HG03097 (cell line): ENCODE results near the gene PDF.
"Not testable (repeated sequence)": the region's sequence is repeated elsewhere in the genome, so short reads cannot be mapped to it uniquely, and the experiment has no call there.

Source experiments
- ATAC-seq: cut with Tn5 transposase; IDR thresholded peaks from one replicate; pipeline ENCODE4 v1.9.1; 2021; ENCODE audit not compliant: unreplicated experiment, low FRiP score

The PDF gene

DNA sequence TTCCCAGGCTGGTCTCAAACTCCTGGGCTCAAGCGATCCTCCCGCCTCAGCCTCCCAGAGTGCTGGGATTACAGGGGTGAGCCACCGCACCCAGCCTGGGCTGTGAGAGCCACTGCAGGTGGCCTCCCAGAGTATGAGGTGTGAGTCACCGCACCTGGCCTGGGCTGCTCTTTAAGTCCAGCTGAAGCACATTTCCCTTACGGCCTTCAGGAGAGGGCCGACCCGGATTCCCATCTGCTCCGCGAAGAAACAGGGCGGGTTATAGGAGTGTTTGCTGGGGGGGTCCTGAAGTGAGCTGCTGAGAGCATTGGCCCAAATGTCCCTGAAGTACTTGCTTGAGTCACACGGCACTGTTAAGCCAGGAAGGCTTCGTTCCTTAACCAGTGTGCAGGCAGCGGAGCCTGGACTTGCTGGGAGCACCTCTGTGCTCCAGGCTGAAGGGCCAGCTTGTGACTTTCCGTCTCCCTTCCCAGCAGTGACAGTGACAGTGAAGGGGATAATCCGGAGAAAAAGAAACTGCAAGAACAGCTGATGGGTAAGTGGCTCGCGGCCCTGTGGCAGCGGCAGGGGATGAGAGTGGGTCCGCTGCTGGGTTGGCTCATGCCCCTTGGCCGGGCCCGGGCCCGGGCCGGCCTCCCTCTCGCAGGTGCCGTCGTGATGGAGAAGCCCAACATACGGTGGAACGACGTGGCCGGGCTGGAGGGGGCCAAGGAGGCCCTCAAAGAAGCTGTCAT is 12.0 kb downstream of the PDF start:
- no peak for ATAC-seq

DNA sequence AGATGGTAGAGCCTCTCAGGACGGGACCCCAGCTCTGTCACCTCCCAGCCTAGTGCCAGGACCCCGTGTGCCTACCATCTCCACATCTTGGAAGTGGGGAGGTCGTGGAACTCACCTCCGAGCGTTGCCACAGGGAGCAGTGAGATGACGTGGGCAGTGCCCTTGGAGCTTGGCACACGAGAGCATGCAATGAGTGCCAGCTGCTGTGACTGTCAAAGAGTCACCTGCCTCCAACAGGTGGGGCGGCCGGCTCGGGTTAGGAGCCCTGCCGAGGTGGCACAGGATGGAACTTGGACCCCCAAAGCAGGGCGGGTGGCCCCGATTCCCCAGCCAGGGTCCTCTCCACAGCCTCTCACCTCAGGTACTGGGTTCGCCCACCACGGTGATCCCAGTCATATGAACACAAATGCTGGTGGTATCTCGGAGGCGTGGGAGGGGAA is 13.8 kb downstream of the PDF start:
- no peak for ATAC-seq

DNA sequence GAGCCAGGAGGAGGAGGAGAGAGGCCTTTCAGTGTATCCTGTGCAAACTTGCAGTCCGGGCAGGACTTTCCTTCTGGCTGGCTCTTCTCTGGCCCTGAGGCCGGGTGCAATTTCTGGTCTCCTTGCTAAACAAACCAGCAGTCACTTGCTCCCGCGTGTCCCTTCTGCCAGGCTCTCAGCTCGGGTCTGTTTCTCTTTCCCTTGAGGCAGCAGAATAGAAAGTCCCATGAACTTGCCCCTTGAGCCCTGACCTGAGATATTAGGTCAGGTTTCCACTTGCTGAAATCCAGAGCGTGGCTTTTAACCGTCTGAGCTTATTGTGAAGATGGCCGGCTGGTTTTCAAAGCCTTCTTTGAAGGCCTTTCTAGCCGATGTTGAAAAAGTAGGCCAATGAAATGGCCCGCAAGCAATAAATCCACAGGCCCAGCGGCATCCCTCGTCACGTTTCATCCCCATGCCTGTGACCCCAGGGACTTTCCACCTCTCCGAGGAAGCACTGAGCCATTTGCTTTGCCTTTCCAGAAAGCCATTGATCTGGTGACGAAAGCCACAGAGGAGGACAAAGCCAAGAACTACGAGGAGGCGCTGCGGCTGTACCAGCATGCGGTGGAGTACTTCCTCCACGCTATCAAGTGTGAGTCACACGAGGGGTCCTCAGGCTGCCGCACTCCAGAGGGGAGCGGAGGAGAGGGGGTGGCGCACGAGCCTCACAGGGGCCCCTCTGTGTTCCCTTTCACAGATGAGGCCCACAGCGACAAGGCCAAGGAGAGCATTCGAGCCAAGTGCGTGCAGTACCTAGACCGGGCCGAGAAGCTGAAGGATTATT is 14.7 kb downstream of the PDF start:
- no peak for ATAC-seq

DNA sequence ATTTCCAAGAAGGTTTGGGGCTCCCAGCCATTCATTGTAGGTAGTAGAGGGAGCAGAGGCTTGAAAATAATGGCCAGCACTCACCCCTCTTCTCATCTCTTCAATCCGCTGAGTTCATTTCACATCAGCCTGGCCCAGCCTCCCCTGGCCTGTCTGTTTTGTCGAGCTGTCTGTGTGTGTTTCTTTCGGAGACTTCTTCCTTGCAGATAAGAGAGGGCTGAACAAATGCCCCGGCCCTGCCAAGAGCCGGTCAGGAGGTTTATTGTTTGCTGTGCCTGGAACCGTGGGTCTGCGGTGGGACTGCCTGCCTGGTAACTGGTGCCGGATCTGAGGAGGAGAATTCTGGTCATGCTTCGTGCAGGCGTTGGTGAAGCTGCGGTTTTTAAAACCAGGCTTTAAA is 15.9 kb downstream of the PDF start:
- no peak for ATAC-seq

DNA sequence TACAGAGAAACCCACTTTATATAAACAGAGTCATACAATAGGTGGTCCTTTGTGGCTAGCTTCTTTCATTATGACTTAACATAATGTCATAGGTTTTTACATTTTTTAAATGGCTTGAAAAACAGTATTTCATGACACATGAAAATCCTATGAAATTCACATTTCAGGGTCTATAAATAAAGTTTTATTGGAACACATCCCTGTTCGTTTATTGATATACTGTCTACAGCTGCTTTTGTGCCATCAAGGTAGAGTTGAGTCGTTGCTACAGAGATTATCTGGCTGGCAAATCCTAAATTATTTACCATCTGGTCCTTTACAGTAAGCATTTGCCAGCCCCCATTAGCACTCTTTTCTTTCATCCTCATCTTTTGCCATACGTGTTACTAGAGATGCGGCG is 16.9 kb downstream of the PDF start:
- ATAC-seq, result no peak

DNA sequence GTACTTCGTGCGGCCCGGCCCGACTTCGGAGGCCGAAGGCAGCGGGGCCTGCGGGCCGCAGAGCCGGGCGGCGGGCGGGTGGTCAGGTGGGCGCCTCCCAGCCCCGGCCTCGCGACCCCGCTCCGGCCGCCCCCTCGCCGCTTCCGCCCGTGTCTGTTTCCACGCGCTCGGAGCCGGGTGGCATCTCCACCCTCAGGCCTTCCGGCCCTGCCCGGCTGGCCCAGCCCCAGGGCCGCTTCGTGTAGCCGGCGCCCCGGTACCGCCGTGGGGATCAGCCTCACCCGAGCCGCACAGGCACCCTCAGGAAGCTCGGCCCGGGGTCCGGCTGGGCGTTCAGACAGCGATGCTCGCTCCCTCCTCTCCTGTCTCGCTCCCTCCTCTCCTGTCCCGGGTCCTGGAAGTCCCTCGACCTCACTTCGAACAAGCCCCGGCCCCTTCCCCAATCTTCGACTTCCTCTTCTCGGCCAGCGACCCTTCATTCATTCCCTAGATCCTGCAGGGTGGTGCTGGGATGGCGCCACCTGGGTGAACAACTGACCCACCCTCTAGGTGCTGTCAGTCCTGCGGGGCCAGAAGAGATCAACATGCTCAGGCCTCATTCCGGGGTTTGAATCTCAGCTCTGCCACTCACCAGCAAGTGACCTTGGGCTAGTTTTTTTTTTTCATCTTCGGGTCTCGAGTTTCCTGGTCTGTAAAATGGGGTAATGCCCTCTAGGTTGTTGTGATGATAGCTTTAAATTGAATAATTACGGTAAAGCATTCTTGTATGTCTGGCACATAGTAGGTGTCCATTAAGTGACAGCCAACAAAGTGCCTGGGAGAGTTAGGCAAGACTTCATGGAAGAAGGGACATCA is 18.6 kb downstream of the PDF start:
- ATAC-seq, result peak; percentile 40

DNA sequence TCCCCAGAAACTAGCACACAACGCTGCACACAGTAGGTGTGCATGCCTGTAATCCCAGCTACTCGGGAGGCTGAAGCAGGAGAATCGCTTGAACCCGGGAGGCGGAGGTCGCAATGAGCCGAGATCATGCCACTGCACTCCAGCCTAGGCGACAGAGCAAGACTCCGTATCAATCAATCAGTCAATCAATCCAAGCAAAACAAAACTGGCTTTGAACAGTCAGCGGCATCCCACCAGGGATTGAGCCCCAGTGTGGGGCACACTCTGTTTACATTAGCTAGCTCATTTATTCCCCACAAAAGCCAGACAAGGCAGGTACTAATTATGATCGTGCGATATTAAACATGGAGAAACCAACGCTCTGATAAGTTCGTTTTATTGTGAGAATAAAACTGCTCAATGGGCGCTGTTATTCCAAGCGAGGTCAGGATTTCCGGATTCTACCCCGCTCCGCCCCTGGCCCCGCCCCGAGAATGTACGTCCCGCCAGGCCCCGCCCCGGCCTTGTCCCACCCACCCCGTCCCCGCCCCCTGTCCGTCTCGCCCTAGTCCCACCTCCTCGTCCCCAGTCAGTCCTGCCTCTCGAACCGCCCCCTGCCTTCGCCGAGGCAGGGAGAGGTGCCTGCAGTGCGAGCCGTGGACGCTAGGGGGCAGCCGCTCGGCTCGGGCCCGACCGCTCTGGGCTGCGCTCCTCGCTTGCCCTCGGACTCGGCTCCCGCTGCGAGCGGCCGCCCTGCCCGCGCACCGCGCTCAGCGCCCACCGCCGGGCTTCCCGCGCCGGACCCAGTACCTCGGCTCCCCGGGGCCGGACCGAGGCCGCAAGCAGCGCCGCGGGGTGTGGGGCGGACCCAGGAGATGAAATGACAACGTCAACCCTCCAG is 19.5 kb downstream of the PDF start, which contains the start of gene VPS4A:
VPS4A (plus strand) TSS at position 698 of the 880 bp plus-strand sequence; CDS start at position 860, 162 bp downstream.
- ATAC-seq, result peak; percentile 93

DNA sequence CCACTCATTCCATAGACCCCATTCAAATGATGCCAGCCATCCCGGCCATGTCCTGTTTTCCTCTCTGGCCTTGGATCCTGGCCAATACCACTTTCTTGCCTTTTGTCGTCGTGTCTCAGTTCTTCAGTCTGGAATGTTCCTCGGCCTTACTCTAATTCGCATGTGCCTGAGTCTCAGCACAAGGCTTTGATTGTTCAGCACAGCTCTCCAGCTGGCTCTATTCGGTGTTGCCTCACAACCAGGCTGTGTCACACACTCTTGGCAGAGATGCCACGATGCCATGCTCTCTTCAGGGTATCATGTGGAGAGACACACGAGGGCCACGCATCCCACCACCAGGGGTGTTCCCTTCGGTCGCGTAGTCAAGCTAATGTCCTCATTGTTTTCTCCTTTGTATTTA is 21.1 kb downstream of the PDF start:
- no peak for ATAC-seq

DNA sequence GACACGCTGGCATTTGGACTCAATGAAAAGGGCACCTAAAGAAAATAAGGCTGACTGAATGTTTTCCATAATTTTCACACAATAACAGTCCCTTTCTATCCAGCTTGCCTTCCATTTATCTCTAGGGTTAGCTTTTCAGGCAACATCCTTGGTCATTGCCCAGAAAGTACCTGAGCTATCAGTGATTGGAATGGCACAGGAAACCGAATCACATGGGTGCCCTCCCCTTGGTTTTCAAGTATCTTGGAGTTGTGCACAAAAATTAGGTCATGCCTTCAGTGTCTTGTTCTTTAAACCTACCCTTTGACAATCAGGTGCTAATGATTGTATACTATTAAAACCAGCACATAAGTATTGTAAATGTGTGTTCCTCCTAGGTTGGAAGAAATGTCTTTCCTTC is 22.5 kb downstream of the PDF start:
- no peak for ATAC-seq

DNA sequence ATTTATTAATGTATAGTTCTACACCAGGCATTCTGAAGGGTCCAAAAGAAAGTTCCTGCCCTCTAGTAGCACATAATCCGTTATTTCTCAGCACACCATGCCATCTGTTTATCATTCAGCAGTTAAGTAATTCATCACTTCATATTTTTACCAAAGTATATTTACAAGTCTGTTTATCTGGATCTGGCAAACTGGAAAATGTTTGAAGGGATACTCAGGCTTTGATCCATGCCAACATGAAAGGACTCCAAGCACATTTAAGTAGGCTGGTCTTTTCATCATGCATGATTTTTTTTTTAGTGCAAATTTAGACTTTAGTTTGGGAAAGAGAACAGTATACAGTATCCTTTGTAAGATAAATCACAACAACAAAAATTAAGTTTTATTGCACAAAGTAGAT is 23.3 kb downstream of the PDF start:
- ATAC-seq, result no peak

DNA sequence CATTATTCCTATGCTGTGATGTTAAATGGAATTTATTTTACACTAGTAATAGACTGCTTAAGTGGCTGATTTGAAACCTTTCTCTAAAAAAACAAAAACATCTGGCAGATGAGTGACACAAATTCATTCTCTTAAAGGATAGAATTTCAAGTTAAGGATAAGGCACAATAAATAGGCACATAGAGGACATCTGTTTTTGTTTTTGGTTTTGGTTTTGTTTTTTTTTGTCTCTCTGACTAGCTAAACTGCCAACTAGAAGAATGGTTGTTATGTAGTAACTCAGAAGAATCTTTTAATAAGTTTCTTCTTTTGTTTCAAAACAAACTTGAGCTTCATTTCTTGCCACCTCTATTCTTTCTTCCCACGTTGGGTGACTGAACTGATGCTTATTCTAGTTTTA is 24.4 kb downstream of the PDF start:
- ATAC-seq, result no peak

DNA sequence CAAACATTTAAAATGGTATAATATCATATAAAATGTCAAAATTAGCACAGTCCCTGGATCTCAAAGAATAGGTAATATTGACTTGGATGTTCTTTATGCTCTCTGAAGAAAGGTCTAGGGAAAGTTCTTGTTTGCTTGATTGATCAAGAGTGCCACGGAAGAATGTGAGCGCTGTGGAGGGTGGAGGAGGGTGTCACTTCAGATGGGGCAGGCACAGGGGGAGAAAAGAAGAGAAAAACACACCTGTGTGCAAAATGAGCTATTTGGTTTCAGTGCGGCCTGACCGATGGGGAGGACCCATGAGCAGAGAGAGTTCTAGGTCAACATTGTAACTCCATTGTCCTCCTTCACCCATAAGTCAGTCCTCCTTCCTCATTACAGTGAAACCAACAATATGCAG is 28.1 kb downstream of the PDF start:
- no peak for ATAC-seq

DNA sequence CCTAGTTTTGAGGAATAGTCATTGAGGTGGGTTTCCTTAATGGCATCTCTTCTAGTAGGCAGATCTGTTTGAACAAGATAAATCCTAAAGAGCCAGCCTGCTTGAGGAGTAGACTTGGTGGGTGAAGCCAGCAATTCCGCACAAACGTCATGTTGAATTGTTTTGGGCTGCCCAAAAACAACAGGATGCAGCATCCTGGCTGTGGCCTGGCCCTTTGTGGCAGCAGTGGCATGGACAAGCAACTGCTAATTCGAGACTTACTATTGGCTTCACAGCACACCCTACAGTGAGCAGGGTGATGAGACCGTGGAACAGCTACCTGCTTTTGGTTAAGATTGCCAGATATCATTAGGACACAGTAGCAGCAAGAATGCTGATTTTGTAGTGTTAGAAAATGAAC is 28.5 kb downstream of the PDF start:
- ATAC-seq, result no peak

DNA sequence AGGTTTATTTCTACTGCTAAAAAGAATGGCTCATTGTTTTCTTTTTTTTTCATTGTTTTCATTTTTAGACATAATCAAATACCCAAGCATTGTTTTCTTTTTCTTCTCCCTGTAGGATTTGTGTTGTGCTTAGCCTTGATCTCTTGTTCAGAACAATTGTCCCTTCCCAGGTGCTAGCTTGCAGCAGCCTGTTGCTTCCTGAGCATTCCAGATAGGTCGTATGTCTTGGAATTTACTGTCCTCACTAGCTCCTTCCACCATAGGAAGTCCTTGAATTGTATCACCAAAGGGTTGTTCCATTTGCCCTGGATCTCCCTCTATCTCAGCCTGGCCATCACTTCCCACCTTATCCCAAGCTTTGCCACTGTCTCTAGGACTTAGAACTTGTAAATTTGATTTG is 29.2 kb downstream of the PDF start:
- ATAC-seq, result no peak

DNA sequence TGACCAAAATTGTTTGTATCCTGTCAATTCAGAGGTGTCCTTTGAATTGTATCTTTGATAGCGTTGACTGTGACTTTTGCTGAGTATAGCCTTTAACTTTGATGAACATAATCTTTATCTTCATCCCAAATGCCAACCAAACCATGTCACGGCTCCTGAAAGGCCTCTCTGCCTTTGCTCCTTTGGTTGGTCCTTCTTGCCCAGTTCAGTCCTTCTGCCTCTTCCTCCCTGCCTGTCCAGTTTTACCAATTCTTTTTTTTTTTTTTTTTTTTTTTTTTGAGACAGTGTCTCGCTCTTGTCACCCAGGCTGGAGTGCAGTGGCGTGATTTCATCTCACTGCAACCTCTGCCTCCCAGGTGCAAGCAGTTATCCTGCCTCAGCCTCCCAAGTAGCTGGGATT is 32.1 kb downstream of the PDF start:
- no peak for ATAC-seq

DNA sequence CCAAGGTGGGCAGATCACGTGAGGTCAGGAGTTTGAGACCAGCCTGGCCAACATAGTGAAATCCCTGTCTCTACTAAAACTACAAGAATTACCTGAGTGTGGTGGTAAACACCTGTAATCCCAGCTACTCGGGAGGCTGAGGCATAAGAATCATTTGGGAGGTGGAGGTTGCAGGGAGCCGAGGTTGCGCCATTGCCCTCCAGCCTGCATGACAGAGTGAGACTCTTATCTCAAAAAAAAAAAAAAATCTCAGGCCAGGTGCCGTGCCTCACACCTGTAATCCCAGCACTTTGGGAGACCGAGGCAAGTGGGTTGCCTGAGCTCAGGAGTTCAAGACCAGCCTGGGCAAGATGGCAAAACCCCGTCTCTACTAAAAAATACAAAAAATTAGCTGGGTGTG is 33.6 kb downstream of the PDF start:
- not testable (repeated sequence) for ATAC-seq

DNA sequence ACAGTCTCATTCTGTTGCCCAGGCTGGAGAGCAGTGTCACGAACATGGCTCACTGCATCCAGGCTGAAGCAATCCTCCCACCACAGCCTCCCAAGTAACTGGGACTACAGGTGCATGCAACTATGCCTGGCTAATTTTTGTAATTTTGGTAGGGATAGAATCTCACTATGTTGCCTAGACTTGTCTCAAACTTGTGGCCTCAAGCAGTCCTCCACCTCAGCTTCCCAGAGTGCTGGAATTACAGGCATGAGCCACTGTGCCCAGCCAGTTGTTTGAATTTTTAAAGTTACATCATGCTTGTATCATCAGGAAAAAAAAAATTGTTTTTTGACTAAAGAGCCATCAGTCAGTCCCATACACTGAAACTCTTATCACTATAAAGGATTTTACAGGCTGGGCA is 36.3 kb downstream of the PDF start:
- no peak for ATAC-seq

DNA sequence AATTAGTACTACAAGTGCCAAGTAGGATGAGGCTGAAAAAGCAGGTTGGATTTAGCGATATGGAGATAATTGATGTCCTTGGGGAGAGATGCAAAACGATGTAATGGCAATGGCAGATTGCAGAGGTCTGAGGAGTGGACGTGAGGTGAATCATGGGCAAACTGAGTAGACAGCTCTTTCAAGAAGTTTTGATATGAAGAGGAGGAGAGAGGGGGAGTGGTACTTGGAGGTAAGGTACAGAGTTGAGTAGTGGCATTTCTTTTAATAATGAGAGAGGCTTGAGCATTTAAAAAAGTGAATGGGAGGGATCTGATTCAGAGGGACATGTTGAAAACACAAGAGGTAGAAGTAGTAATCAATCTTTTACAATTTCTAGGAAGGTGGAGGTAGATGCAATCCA is 37.0 kb downstream of the PDF start:
- no peak for ATAC-seq

DNA sequence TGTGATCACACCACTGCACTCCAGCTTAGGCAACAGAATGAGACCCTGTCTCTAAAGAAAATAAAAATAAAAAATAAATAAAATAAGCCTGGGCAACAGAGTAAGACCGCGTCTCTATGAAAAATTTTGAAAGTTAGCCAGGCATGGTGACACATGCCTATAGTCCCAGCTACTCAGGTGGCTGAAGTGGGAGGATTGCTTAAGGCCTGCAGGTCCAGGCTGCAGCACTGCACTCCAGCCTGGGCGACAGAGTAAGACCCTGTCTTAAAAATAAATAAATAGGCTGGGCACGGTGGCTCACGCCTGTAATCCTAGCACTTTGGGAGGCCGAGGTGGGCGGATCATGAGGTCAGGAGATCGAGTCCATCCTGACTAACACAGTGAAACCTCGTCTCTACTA is 38.7 kb downstream of the PDF start:
- ATAC-seq, result not testable (repeated sequence)
